H9 (cell line): Measurements from ENCODE around the gene NAPA. TPM values are rescaled to one million over a fixed set of nuclear protein-coding genes. Genes with fewer than 3 reads are reported as not detected.

Experiments
- DNase-seq: peaks from one replicate; pipeline ENCODE4 v3.0.0-alpha.2; 2017
- H2AFZ ChIP-seq: one replicate; pipeline ENCODE4 v1.6.1; 2013; ENCODE audit warnings: mild to moderate bottlenecking, low read length, control low read depth, moderate library complexity
- H2AK5ac ChIP-seq: 2 replicates; pipeline ENCODE4 v1.6.1; 2013; ENCODE audit warnings: low read length, control low read depth, mixed read lengths; ENCODE audit not compliant: insufficient read length
- H2BK120ac ChIP-seq: one replicate; pipeline ENCODE4 v1.6.1; 2013; ENCODE audit warnings: low read depth, mild to moderate bottlenecking, low read length, control low read depth, inconsistent platforms; ENCODE audit not compliant: poor library complexity, severe bottlenecking
- H2BK12ac ChIP-seq: 2 replicates; pipeline ENCODE4 v1.6.1; 2013; ENCODE audit warnings: low read length, control low read depth, mixed read lengths, low read depth; ENCODE audit not compliant: insufficient read length
- H2BK15ac ChIP-seq: 2 replicates; pipeline ENCODE4 v1.6.1; 2013; ENCODE audit warnings: low read depth, low read length, control low read depth
- H2BK20ac ChIP-seq: one replicate; pipeline ENCODE4 v1.6.1; 2013; ENCODE audit warnings: low read depth, mild to moderate bottlenecking, low read length, control low read depth, inconsistent platforms; ENCODE audit not compliant: poor library complexity, severe bottlenecking
- H2BK5ac ChIP-seq: 2 replicates; pipeline ENCODE4 v1.6.1; 2013; ENCODE audit warnings: low read length, control low read depth, mixed read lengths; ENCODE audit not compliant: insufficient read length
- H3K14ac ChIP-seq: 2 replicates; pipeline ENCODE4 v1.6.1; 2013; ENCODE audit warnings: low read length, control low read depth; ENCODE audit not compliant: insufficient read depth
- H3K18ac ChIP-seq: 2 replicates; pipeline ENCODE4 v1.6.1; 2013; ENCODE audit warnings: low read depth, mild to moderate bottlenecking, mixed read lengths, low read length, control low read depth; ENCODE audit not compliant: insufficient read length
- H3K23ac ChIP-seq: 2 replicates; pipeline ENCODE4 v1.6.1; 2013; ENCODE audit warnings: low read length, control low read depth, mixed read lengths, low read depth; ENCODE audit not compliant: insufficient read length
- H3K23me2 ChIP-seq: 2 replicates; pipeline ENCODE4 v1.6.1; 2013; ENCODE audit warnings: low read depth, mild to moderate bottlenecking, mixed read lengths, low read length, control low read depth; ENCODE audit not compliant: insufficient read length, poor library complexity, severe bottlenecking
- H3K27ac ChIP-seq: 2 replicates; pipeline ENCODE4 v1.5.1; 2013; ENCODE audit warnings: low read length, control low read depth, mixed read lengths, low read depth; ENCODE audit not compliant: insufficient read length
- H3K27me3 ChIP-seq: 2 replicates; pipeline ENCODE4 v1.6.1; 2013; ENCODE audit warnings: low read length, control low read depth, inconsistent platforms; ENCODE audit not compliant: insufficient read depth
- H3K4ac ChIP-seq: 2 replicates; pipeline ENCODE4 v1.6.1; 2013; ENCODE audit warnings: low read depth, mild to moderate bottlenecking, control low read depth, inconsistent platforms, low read length, moderate library complexity
- H3K4me1 ChIP-seq: 2 replicates; pipeline ENCODE4 v1.6.1; 2013; ENCODE audit warnings: low read length, control low read depth, inconsistent platforms; ENCODE audit not compliant: insufficient read depth
- H3K4me2 ChIP-seq: 2 replicates; pipeline ENCODE4 v1.6.1; 2013; ENCODE audit warnings: low read length, control low read depth, mixed read lengths; ENCODE audit not compliant: insufficient read length, insufficient read depth
- H3K56ac ChIP-seq: 2 replicates; pipeline ENCODE4 v1.6.1; 2013; ENCODE audit warnings: low read depth, mild to moderate bottlenecking, mixed read lengths, low read length, control low read depth; ENCODE audit not compliant: insufficient read length
- H3K79me1 ChIP-seq: 2 replicates; pipeline ENCODE4 v1.6.1; 2013; ENCODE audit warnings: low read depth, mild to moderate bottlenecking, moderate library complexity, low read length, control low read depth, inconsistent platforms; ENCODE audit not compliant: insufficient read depth, poor library complexity, severe bottlenecking
- H3K79me2 ChIP-seq: 2 replicates; pipeline ENCODE4 v1.6.1; 2013; ENCODE audit warnings: low read length, control low read depth, inconsistent platforms; ENCODE audit not compliant: insufficient read depth
- H3K9ac ChIP-seq: 2 replicates; pipeline ENCODE4 v1.6.1; 2013; ENCODE audit warnings: low read length, control low read depth, mixed read lengths; ENCODE audit not compliant: insufficient read length; ENCODE audit errors: extremely low read depth
- H3K9me3 ChIP-seq: one replicate; pipeline ENCODE4 v1.6.1; 2013; ENCODE audit warnings: low read depth, low read length, inconsistent platforms; ENCODE audit not compliant: control insufficient read depth
- H3T11ph ChIP-seq: one replicate; pipeline ENCODE4 v1.6.1; 2013; ENCODE audit warnings: mild to moderate bottlenecking, low read length, control low read depth, inconsistent platforms
- H4K20me1 ChIP-seq: one replicate; pipeline ENCODE4 v1.6.1; 2013; ENCODE audit not compliant: control insufficient read depth, insufficient read length, insufficient read depth
- H4K5ac ChIP-seq: 2 replicates; pipeline ENCODE4 v1.6.1; 2013; ENCODE audit warnings: low read depth, mild to moderate bottlenecking, mixed read lengths, low read length, control low read depth; ENCODE audit not compliant: insufficient read length
- H4K8ac ChIP-seq: replicated peaks from 2 replicates; pipeline ENCODE4 v1.6.1; 2013; ENCODE audit warnings: low read length, control low read depth, mixed read lengths, low read depth; ENCODE audit not compliant: insufficient read length
- H4K91ac ChIP-seq: 2 replicates; pipeline ENCODE4 v1.6.1; 2013; ENCODE audit warnings: low read depth, mild to moderate bottlenecking, moderate library complexity, mixed read lengths, low read length, control low read depth; ENCODE audit not compliant: insufficient read length
- H3K27ac Mint-ChIP-seq, 3 experiments: 2 replicates in 2 of 3; 3 replicates in 1 of 3; pipeline ENCODE4 v1.8.0; 2020 to 2021; ENCODE audit warnings: mixed read lengths in 3 of 3, mild to moderate bottlenecking in 1 of 3, moderate library complexity in 1 of 3
- H3K27me3 Mint-ChIP-seq: 2 replicates; pipeline ENCODE4 v1.8.0; 2021; ENCODE audit warnings: low read depth, mild to moderate bottlenecking, moderate library complexity, mixed read lengths
- H3K36me3 Mint-ChIP-seq, 3 experiments: 2 replicates in 2 of 3; 3 replicates in 1 of 3; pipeline ENCODE4 v1.8.0; 2020 to 2021; ENCODE audit warnings: low read depth in 3 of 3, mixed read lengths in 3 of 3; ENCODE audit not compliant: insufficient read depth in 1 of 3
- H3K4me1 Mint-ChIP-seq, 2 experiments: 2 replicates each; pipeline ENCODE4 v1.8.0; 2020; ENCODE audit warnings: mixed read lengths in 2 of 2
- H3K4me3 Mint-ChIP-seq, 2 experiments: 2 replicates in 1 of 2; 3 replicates in 1 of 2; pipeline ENCODE4 v1.8.0; 2020 to 2021; ENCODE audit warnings: mild to moderate bottlenecking in 2 of 2, mixed read lengths in 2 of 2, moderate library complexity in 1 of 2
- H3K9me3 Mint-ChIP-seq, 2 experiments: 2 replicates in 1 of 2; 3 replicates in 1 of 2; pipeline ENCODE4 v1.8.0; 2020; ENCODE audit warnings: mild to moderate bottlenecking in 2 of 2, mixed read lengths in 2 of 2, moderate library complexity in 1 of 2
- CTCF ChIP-seq: fragments of 200-600 bp; sonication (generic); conservative IDR thresholded peaks from 3 replicates; pipeline ENCODE4 v1.8.0; 2021; ENCODE audit warnings: antibody characterized with exemption, mild to moderate bottlenecking
- WGBS: extraction: QIAGEN DNeasy Blood & Tissue Kit; methylation state at CpG from one replicate; pipeline ENCODE4 v1.1.7; 2013; ENCODE audit warnings: missing lambda C conversion rate, low lambda C conversion rate, mixed read lengths; ENCODE audit not compliant: insufficient read length; ENCODE audit errors: extremely low coverage; 5-methylcytosine and 5-hydroxymethylcytosine counted together
- total RNA-seq: library from RNA; stranded (reverse); gene quantifications from 2 replicates; pipeline ENCODE4 v1.2.1, GENCODE V29; 2021

The NAPA gene
- total RNA-seq, 1 experiment from 2014 or later = 62.8 TPM

GRCh38 chr19:47507924-47508553 is 6.8 kb downstream of the NAPA start:
- Histone ChIP-seq H4K20me1 (no peaks in the 10 kb centered on the region), H2BK15ac (no peak overlapping the region), H3K4me1 (no peaks in the 10 kb centered on the region), H2AFZ (no peak overlapping the region), H4K91ac (peak overlapping the region; percentile 23), H2AK5ac (no peak overlapping the region), H3K23ac (no peak overlapping the region), H2BK5ac (no peak overlapping the region), H3K79me1 (peaks cover 7% of the 10 kb centered on the region), H2BK120ac (no peak overlapping the region), H2BK12ac (no peak overlapping the region), H3K9me3 (no peaks in the 10 kb centered on the region), H3K23me2 (no peaks in the 10 kb centered on the region), H3K79me2 (no peaks in the 10 kb centered on the region; the same call in 1 of the 2 replicates), H2BK20ac (no peak overlapping the region), H3K27ac (no peak overlapping the region), H3K14ac (no peak overlapping the region), H3K9ac (no peak overlapping the region), H3K4me2 (no peak overlapping the region), H3K27me3 (no peaks in the 10 kb centered on the region), H3T11ph (no peak overlapping the region), H3K56ac (no peak overlapping the region), H4K8ac (no peak overlapping the region), H4K5ac (no peak overlapping the region), H3K4ac (no peak overlapping the region), H3K18ac (no peak overlapping the region)
- Mint-ChIP-seq H3K36me3 (peaks cover 0 to 7% (median 7%) of the 10 kb centered on the region in 3 experiments; a peak in 5 of 7 replicates), H3K27me3 (no peaks in the 10 kb centered on the region), H3K4me3 (no peak overlapping the region), H3K4me1 (peaks cover 9 to 14% of the 10 kb centered on the region in 2 experiments), H3K27ac (0 out of 7 replicates have a peak overlapping the region, but pooled peaks of 1 of the 3 experiments have one; percentile 44), H3K9me3 (no peaks in the 10 kb centered on the region)
- TF ChIP-seq CTCF = peak; percentile 23; the same call in 1 of the 3 replicates
- no CpG with 5 or more reads among the region's 11 CpGs for WGBS
- no peak for DNase-seq
